ENCODE data around the gene NFE2.

GRCh38 chr12:54259194-54260011 lies 41.4 kb downstream of the NFE2 start:
- TF ChIP-seq CTCF (IDR thresholded peaks at IDR 0.05; ENCODE audit: low read depth, low read length) (no peak), POLR2A (IDR thresholded peaks at IDR 0.05; ENCODE audit: extremely low read depth, insufficient read length) (no peak)

All from NB4 (cell line).